K562 (cell line): ENCODE measurements around the gene TTLL12. TPM values are rescaled to one million over a fixed set of nuclear protein-coding genes. Genes with fewer than 3 reads are reported as not detected.
A peak's percentile ranks its signal among the peaks of the same experiment; 100 is the strongest.

Source experiments
- ATAC-seq: fragments of 200-7000 bp; cut with Tn5 transposase; 3 replicates; pipeline ENCODE4 v1.9.1; 2020; ENCODE audit warnings: moderate library complexity
- BruUV-seq: library from RNA; stranded (reverse); fragments of 400-500 nt; replicated peaks from 2 replicates; lab custom pipeline; 2021; lab: Mats Ljungman, UMichigan
- CTCF ChIA-PET: fragments of 300-600 bp; formaldehyde crosslinking; extraction: SDS; loops from one replicate; lab custom pipeline; 2021; ENCODE audit warnings: low intra/inter-chr PET ratio; lab: Yijun Ruan, JAX
- POLR2A ChIA-PET: fragments of 300-600, 350-650 bp; sonication (Branson Sonifier 250); formaldehyde crosslinking; extraction: SDS; loops from one replicate; lab custom pipeline; 2021; ENCODE audit warnings: antibody characterized with exemption, inconsistent platforms; lab: Yijun Ruan, JAX
- DNase-seq, 4 experiments: peaks; one replicate each; pipeline versions ENCODE4 v3.0.0 to v3.0.0-alpha.2; 2011 to 2018; ENCODE audit warnings: low spot score in 3 of 4, mixed read lengths in 3 of 4; ENCODE audit errors: extremely low read depth in 1 of 4
- FAIRE-seq: peaks from 2 replicates; lab custom pipeline; 2011; peaks lifted over from hg19 to GRCh38; lab: Jason Lieb, UNC
- H2AFZ ChIP-seq: 2 replicates; pipeline ENCODE4 v1.6.0; 2011; ENCODE audit warnings: low read depth, low read length, control low read depth, inconsistent platforms
- H3K27ac ChIP-seq: fragments of 200-600 bp; 3 replicates; pipeline ENCODE4 v1.8.0; 2011; ENCODE audit warnings: low read depth, mild to moderate bottlenecking, control low read depth, inconsistent platforms, low read length, moderate library complexity, mixed read lengths; ENCODE audit errors: extremely low read depth
- H3K27me3 ChIP-seq, 2 experiments: fragments of 300-600 bp in 1 of 2; 2 replicates in 1 of 2; 3 replicates in 1 of 2; pipeline versions ENCODE4 v1.6.0 to v1.8.0; 2011; ENCODE audit warnings: inconsistent platforms in 2 of 2, low read length in 2 of 2, mild to moderate bottlenecking in 1 of 2, mixed read lengths in 1 of 2, moderate library complexity in 1 of 2; ENCODE audit not compliant: control insufficient read depth in 2 of 2, insufficient read depth in 2 of 2
- H3K36me3 ChIP-seq: fragments of 300-600 bp; 3 replicates; pipeline ENCODE4 v1.8.0; 2011; ENCODE audit warnings: mild to moderate bottlenecking, low read length, inconsistent platforms; ENCODE audit not compliant: control insufficient read depth, insufficient read depth
- H3K4me1 ChIP-seq, 2 experiments: fragments of 200-600 bp in 1 of 2; replicated peaks in 1 of 2; 2 replicates in 1 of 2; 3 replicates in 1 of 2; pipeline versions ENCODE4 v1.5.1 to v1.8.0; 2011; ENCODE audit warnings: inconsistent platforms in 2 of 2, low read length in 2 of 2, mild to moderate bottlenecking in 1 of 2, mixed read lengths in 1 of 2, moderate library complexity in 1 of 2; ENCODE audit not compliant: control insufficient read depth in 2 of 2, insufficient read depth in 2 of 2
- H3K4me2 ChIP-seq: 2 replicates; pipeline ENCODE4 v1.6.1; 2011; ENCODE audit warnings: low read length, control low read depth, inconsistent platforms, mixed read lengths; ENCODE audit not compliant: insufficient read depth
- H3K4me3 ChIP-seq: fragments of 200-600 bp; sonication (generic), shearing (Covaris generic); 2 replicates; pipeline ENCODE4 v1.5.1; 2016; ENCODE audit warnings: control low read depth, inconsistent platforms
- H3K79me2 ChIP-seq: fragments of 200-600 bp; 3 replicates; pipeline ENCODE4 v1.8.0; 2011; ENCODE audit warnings: low read length, inconsistent platforms; ENCODE audit not compliant: control insufficient read depth, insufficient read depth
- H3K9ac ChIP-seq, 2 experiments: 2 replicates each; pipeline versions ENCODE4 v1.6.0 to v1.6.1; 2011; ENCODE audit warnings: low read depth in 2 of 2, low read length in 2 of 2, control low read depth in 1 of 2, inconsistent platforms in 1 of 2, mild to moderate bottlenecking in 1 of 2, mixed read lengths in 1 of 2; ENCODE audit not compliant: insufficient read depth in 1 of 2
- H3K9me1 ChIP-seq: one replicate; pipeline ENCODE4 v1.6.0; 2011; ENCODE audit warnings: inconsistent platforms, mild to moderate bottlenecking, low read length, moderate library complexity; ENCODE audit not compliant: control insufficient read depth, insufficient read depth
- H3K9me3 ChIP-seq: replicated peaks from 2 replicates; pipeline ENCODE4 v1.5.1; 2011; ENCODE audit warnings: low read depth, low read length, inconsistent platforms; ENCODE audit not compliant: control insufficient read depth, insufficient read depth
- H4K20me1 ChIP-seq: replicated peaks from 2 replicates; pipeline ENCODE4 v1.6.1; 2011; ENCODE audit warnings: low read length, inconsistent platforms, mixed read lengths; ENCODE audit not compliant: control insufficient read depth, insufficient read depth
- CBFA2T3 ChIP-seq: fragments of 450-650 bp; IDR thresholded peaks from 2 replicates; pipeline ENCODE4 v1.6.1; 2017
- CTBP1 ChIP-seq: fragments of 450-650 bp; IDR thresholded peaks from 2 replicates; pipeline ENCODE4 v1.6.1; 2016; ENCODE audit warnings: borderline replicate concordance
- E2F1 ChIP-seq: sonication (generic); formaldehyde crosslinking; IDR thresholded peaks from 2 replicates; pipeline ENCODE4 v1.8.1; 2023; ENCODE audit warnings: mild to moderate bottlenecking, missing genetic modification reagents, moderate library complexity
- FOXA1 ChIP-seq: fragments of 450-650 bp; IDR thresholded peaks from 2 replicates; pipeline ENCODE4 v1.6.1; 2016; ENCODE audit warnings: mild to moderate bottlenecking, borderline replicate concordance
- HMBOX1 ChIP-seq: sonication (generic); IDR thresholded peaks from 2 replicates; pipeline ENCODE4 v1.6.1; 2016
- ILK ChIP-seq: fragments of 450-650 bp; IDR thresholded peaks from 2 replicates; pipeline ENCODE4 v1.6.1; 2016; ENCODE audit warnings: missing genetic modification characterization, low read depth, mild to moderate bottlenecking, missing compliant biosample characterization, moderate library complexity, borderline replicate concordance
- NFIX ChIP-seq: fragments of 250-450 bp; sonication (Bioruptor Pico); IDR thresholded peaks from 2 replicates; pipeline ENCODE4 v1.4.0; 2020; ENCODE audit warnings: low read depth, mild to moderate bottlenecking, moderate library complexity
- POLR2G ChIP-seq: fragments of 200-400 bp; formaldehyde crosslinking; IDR thresholded peaks from 2 replicates; pipeline ENCODE4 v1.6.1; 2017; ENCODE audit warnings: low read depth, mild to moderate bottlenecking, antibody characterized with exemption, low read length, moderate library complexity
- PREB ChIP-seq: sonication (generic); formaldehyde crosslinking; IDR thresholded peaks from 2 replicates; pipeline ENCODE4 v1.8.1; 2023; ENCODE audit warnings: mild to moderate bottlenecking, missing genetic modification reagents
- RCOR1 ChIP-seq, 2 experiments: IDR thresholded peaks; 2 replicates each; pipeline ENCODE4 v1.6.1; 2012; ENCODE audit warnings: low read depth in 2 of 2, low read length in 2 of 2, borderline replicate concordance in 1 of 2, improper control_type of control experiment in 1 of 2
- SAP30 ChIP-seq: fragments of 200-600 bp; sonication (generic); IDR thresholded peaks from 2 replicates; pipeline ENCODE4 v1.6.1; 2012; ENCODE audit warnings: borderline replicate concordance, low read depth, mild to moderate bottlenecking, moderate library complexity, low read length, control low read depth, inconsistent platforms; ENCODE audit not compliant: insufficient read depth, poor library complexity, severe bottlenecking
- STAT5B ChIP-seq: fragments of 250-450 bp; sonication (Bioruptor Pico); IDR thresholded peaks from 2 replicates; pipeline ENCODE4 v1.8.0; 2021; ENCODE audit warnings: mild to moderate bottlenecking, inconsistent platforms
- VEZF1 ChIP-seq: fragments of 200-800 bp; sonication (Bioruptor generic); IDR thresholded peaks from 2 replicates; pipeline ENCODE4 v1.6.1; 2017; ENCODE audit warnings: missing genetic modification characterization, missing compliant biosample characterization
- ZFX ChIP-seq: sonication (generic); formaldehyde crosslinking; IDR thresholded peaks from 2 replicates; pipeline ENCODE4 v1.8.0; 2022; ENCODE audit warnings: mild to moderate bottlenecking, missing genetic modification reagents, moderate library complexity
- ZNF644 ChIP-seq: fragments of 200-800 bp; sonication (Bioruptor generic); IDR thresholded peaks from 2 replicates; pipeline ENCODE4 v1.6.1; 2016; ENCODE audit warnings: low read depth, missing genetic modification characterization, missing compliant biosample characterization
- ZNF717 ChIP-seq: fragments of 250-450 bp; sonication (Bioruptor Pico); IDR thresholded peaks from 2 replicates; pipeline ENCODE4 v1.5.0; 2021
- WGBS: fragments of 100-300 bp; shearing (Covaris generic); methylation state at CpG from one replicate; pipeline ENCODE4 v1.1.6; 2016; ENCODE audit warnings: low coverage, mixed read lengths; ENCODE audit not compliant: insufficient coverage; ENCODE audit errors: missing lambda C conversion rate; 5-methylcytosine and 5-hydroxymethylcytosine counted together
- in situ Hi-C: fragments of 300-500 bp; cut with MboI; formaldehyde crosslinking; loops from 4 replicates; pipeline ENCODE4 v1.15.0; 2018; ENCODE audit warnings: inconsistent platforms, mixed read lengths
- intact Hi-C: fragments of 100-400 bp; cut with micrococcal nuclease; formaldehyde crosslinking; loops from 2 replicates; pipeline ENCODE4 v1.14.2; 2022
- polyA plus RNA-seq, 8 experiments: library from polyadenylated mRNA; depleted of rRNA in 4 of 8; stranded (reverse) in 5 of 8; unstranded in 3 of 8; fragments of >200 nt; fragmentation: Nextera tagmentation in 2 of 8; fragmentation: Illumina TruSeq in 1 of 8; extraction: Ambion mirVana in 2 of 8; extraction: Trizol in 1 of 8; gene quantifications; 2 replicates each; pipeline versions ENCODE4 v1.2.1 to v1.2.3, GENCODE V29; 2011 to 2014; ENCODE audit warnings: inconsistent platforms in 1 of 8, missing spikeins in 1 of 8
- total RNA-seq, 7 experiments: library from RNA; depleted of rRNA in 6 of 7; stranded (reverse); fragments of >200 nt in 6 of 7; fragmentation: Illumina TruSeq in 2 of 7; extraction: Trizol in 2 of 7; gene quantifications; 2 replicates each; pipeline versions ENCODE4 v1.2.1 to v1.2.3, GENCODE V29; 2011 to 2021; ENCODE audit warnings: low replicate concordance in 1 of 7

The TTLL12 gene
- total and polyA plus RNA-seq, 9 of the 15 experiments (the other 6 are each of a cell fraction or from before 2014, with no cell fraction given) = 1.3 to 128 (median 43.0) TPM

GRCh38 chr22:43128928-43129424 is 58.0 kb downstream of the TTLL12 start:
- ChIA-PET POLR2A (no interaction called here), CTCF (no interaction called here)
- no peak overlapping the region for H3K27ac ChIP-seq
- BruUV-seq = no TSS peak
- ATAC-seq (peak; percentile 86), DNase-seq (peak; percentile 58 to 66 (median 64)), FAIRE-seq (no peak)
- H3K79me2 ChIP-seq = no peaks in the 10 kb centered on the region
- H3K9me1 ChIP-seq = no peaks in the 10 kb centered on the region
- intact Hi-C loops = no loop called here
- H2AFZ ChIP-seq = no peak overlapping the region
- no peak overlapping the region for H3K4me2 ChIP-seq
- peaks cover 8 to 40% of the 10 kb centered on the region in 2 experiments; a peak in 4 of 5 replicates for H3K4me1 ChIP-seq
- 27% methylated on average over 17 of the region's 20 CpGs for WGBS
- H3K9ac ChIP-seq = peak overlapping the region in 1 of 2 experiments; percentile 35; a peak in 1 of 4 replicates
- in situ Hi-C loops = no loop called here
- no peaks in the 10 kb centered on the region for H3K9me3 ChIP-seq
- no peak overlapping the region for H3K4me3 ChIP-seq
- H3K36me3 ChIP-seq = peaks cover 20% of the 10 kb centered on the region; the same call in 2 of the 3 replicates
- H4K20me1 ChIP-seq = no peaks in the 10 kb centered on the region
- no peaks in the 10 kb centered on the region for H3K27me3 ChIP-seq
- TF ChIP-seq CBFA2T3 (peak; percentile 42), CTBP1 (0 out of 2 replicates have a peak, but pooled peaks have one; percentile 18), VEZF1 (CRISPR knock-in tag) (peak; percentile 55), ZNF717 (no peak), RCOR1 (IDR thresholded peaks at IDR 0.05; ENCODE audit: borderline replicate concordance in 1 of 2, low read depth in 2 of 2, low read length in 2 of 2) (0 out of 4 replicates have a peak, but pooled peaks of 1 of the 2 experiments have one; percentile 15), ILK (tag) (no peak), E2F1 (CRISPR knock-in tag) (no peak), PREB (no peak), FOXA1 (no peak), HMBOX1 (no peak), STAT5B (CRISPR knock-in tag) (no peak), ZNF644 (no peak), ZFX (CRISPR knock-in tag) (peak; percentile 18; the same call in 1 of the 2 replicates), SAP30 (no peak), POLR2G (peak; percentile 60), NFIX (CRISPR knock-in tag) (no peak)
